ENCODE results near the gene CLPX. TPM values are rescaled to one million over a fixed set of nuclear protein-coding genes. Genes with fewer than 3 reads are reported as not detected.
"Not testable (repeated sequence)": the region's sequence is repeated elsewhere in the genome, so short reads cannot be mapped to it uniquely, and the experiment has no call there.

The CLPX gene
- polyA plus RNA-seq, 1 donor from 2014 or later: 31.4 TPM

- Mint-ChIP-seq H3K27me3 (no peaks in the 10 kb centered on the region), H3K36me3 (peaks cover 9% of the 10 kb centered on the region), H3K4me1 (peaks cover 0 to 3% (median 0%) of the 10 kb centered on the region in 3 donors), H3K27ac (no peak overlapping the region), H3K4me3 (no peak overlapping the region), H3K9me3 (no peaks in the 10 kb centered on the region)
Observed at GRCh38 chr15:65110676-65111292, 74.4 kb downstream of the CLPX start.

- H3K9me3 Mint-ChIP-seq: no peaks in the 10 kb centered on the region
- H3K4me1 Mint-ChIP-seq: peaks cover 0 to 6% (median 0%) of the 10 kb centered on the region in 3 donors
- H3K4me3 Mint-ChIP-seq: no peak overlapping the region
- H3K36me3 Mint-ChIP-seq: peaks cover 11% of the 10 kb centered on the region
- H3K27me3 Mint-ChIP-seq: no peaks in the 10 kb centered on the region
- peak overlapping the region in 1 of 3 donors; percentile 90 for H3K27ac Mint-ChIP-seq
Observed at GRCh38 chr15:65106011-65106590, 79.0 kb downstream of the CLPX start.

- Mint-ChIP-seq H3K4me1 (peaks cover 0 to 6% (median 0%) of the 10 kb centered on the region in 3 donors), H3K9me3 (no peaks in the 10 kb centered on the region), H3K36me3 (peaks cover 11% of the 10 kb centered on the region), H3K27ac (no peak overlapping the region), H3K27me3 (no peaks in the 10 kb centered on the region), H3K4me3 (no peak overlapping the region)
Observed at GRCh38 chr15:65105038-65105437, 80.1 kb downstream of the CLPX start.

- Mint-ChIP-seq H3K4me1 (peaks cover 0 to 3% (median 0%) of the 10 kb centered on the region in 3 donors), H3K36me3 (peaks cover 8% of the 10 kb centered on the region), H3K27ac (no peak overlapping the region), H3K4me3 (peak overlapping the region in 1 of 4 donors; percentile 22), H3K9me3 (no peaks in the 10 kb centered on the region), H3K27me3 (no peaks in the 10 kb centered on the region)
Observed at GRCh38 chr15:65102912-65103311, 82.2 kb downstream of the CLPX start.

- H3K9me3 Mint-ChIP-seq: no peaks in the 10 kb centered on the region
- no peak overlapping the region for H3K4me3 Mint-ChIP-seq
- no peak overlapping the region for H3K27ac Mint-ChIP-seq
- no peaks in the 10 kb centered on the region for H3K27me3 Mint-ChIP-seq
- H3K4me1 Mint-ChIP-seq: peaks cover 0 to 3% (median 0%) of the 10 kb centered on the region in 3 donors
- H3K36me3 Mint-ChIP-seq: peaks cover 8% of the 10 kb centered on the region
Observed at GRCh38 chr15:65101891-65102708, 83.0 kb downstream of the CLPX start.

GRCh38 chr15:65101411-65101890 is 83.7 kb downstream of the CLPX start:
- peaks cover 8% of the 10 kb centered on the region for H3K36me3 Mint-ChIP-seq

GRCh38 chr15:65100442-65100841 is 84.7 kb downstream of the CLPX start:
- Mint-ChIP-seq H3K4me3 (no peak overlapping the region), H3K27ac (no peak overlapping the region), H3K4me1 (peaks cover 0 to 3% (median 0%) of the 10 kb centered on the region in 3 donors), H3K36me3 (peaks cover 8% of the 10 kb centered on the region), H3K9me3 (no peaks in the 10 kb centered on the region), H3K27me3 (no peaks in the 10 kb centered on the region)

More at GRCh38 chr15:65101411-65101890, 83.7 kb downstream of the CLPX start:
- Mint-ChIP-seq H3K4me1 (peaks cover 0 to 3% (median 0%) of the 10 kb centered on the region in 3 donors), H3K27ac (peak overlapping the region in 1 of 3 donors; percentile 10), H3K27me3 (no peaks in the 10 kb centered on the region), H3K9me3 (no peaks in the 10 kb centered on the region), H3K4me3 (no peak overlapping the region)

- not testable (repeated sequence) for H3K36me3 Mint-ChIP-seq, H3K27ac Mint-ChIP-seq, H3K27me3 Mint-ChIP-seq, H3K4me1 Mint-ChIP-seq, H3K4me3 Mint-ChIP-seq, H3K9me3 Mint-ChIP-seq
Observed at GRCh38 chr15:65099801-65100200, 85.3 kb downstream of the CLPX start.

GRCh38 chr15:65099336-65099735 is 85.8 kb downstream of the CLPX start:
- peaks cover 5% of the 10 kb centered on the region for H3K36me3 Mint-ChIP-seq
- H3K27ac Mint-ChIP-seq: no peak overlapping the region
- H3K9me3 Mint-ChIP-seq: no peaks in the 10 kb centered on the region

More at GRCh38 chr15:65099336-65099735, 85.8 kb downstream of the CLPX start:
- H3K27me3 Mint-ChIP-seq: no peaks in the 10 kb centered on the region
- H3K4me3 Mint-ChIP-seq: no peak overlapping the region
- peaks cover 0 to 3% (median 0%) of the 10 kb centered on the region in 3 donors for H3K4me1 Mint-ChIP-seq

Other genes starting within 250 kb of the CLPX start
- 137 TPM for gene SPG21, start 195.4 kb downstream of the CLPX start, polyA plus RNA-seq
- 15.8 TPM for gene MTFMT, start 155.7 kb downstream of the CLPX start, polyA plus RNA-seq
- not detected for gene SLC51B, start 140.0 kb downstream of the CLPX start, polyA plus RNA-seq
- gene RASL12, start 117.4 kb downstream of the CLPX start, polyA plus RNA-seq: not detected
- gene KBTBD13, start 108.6 kb downstream of the CLPX start, polyA plus RNA-seq: not detected
- gene UBAP1L, start 70.1 kb downstream of the CLPX start, polyA plus RNA-seq: 0.26 TPM
- gene PDCD7, start 51.5 kb downstream of the CLPX start, polyA plus RNA-seq: 13.4 TPM
- not detected for gene CILP, start 26.1 kb upstream of the CLPX start, polyA plus RNA-seq
- 23.5 TPM for gene PARP16, start 101.5 kb upstream of the CLPX start, polyA plus RNA-seq
- not detected for gene RNU5A-1, start 110.7 kb upstream of the CLPX start, polyA plus RNA-seq
- gene RNU5B-1, start 119.3 kb upstream of the CLPX start, polyA plus RNA-seq: not detected
- not detected for gene IGDCC3, start 192.7 kb upstream of the CLPX start, polyA plus RNA-seq
- gene IGDCC4, start 237.6 kb upstream of the CLPX start, polyA plus RNA-seq: not detected

Data from IgD-negative memory B cell (primary cell).